ENCODE data around the gene NINL.

NINL gene

DNA sequence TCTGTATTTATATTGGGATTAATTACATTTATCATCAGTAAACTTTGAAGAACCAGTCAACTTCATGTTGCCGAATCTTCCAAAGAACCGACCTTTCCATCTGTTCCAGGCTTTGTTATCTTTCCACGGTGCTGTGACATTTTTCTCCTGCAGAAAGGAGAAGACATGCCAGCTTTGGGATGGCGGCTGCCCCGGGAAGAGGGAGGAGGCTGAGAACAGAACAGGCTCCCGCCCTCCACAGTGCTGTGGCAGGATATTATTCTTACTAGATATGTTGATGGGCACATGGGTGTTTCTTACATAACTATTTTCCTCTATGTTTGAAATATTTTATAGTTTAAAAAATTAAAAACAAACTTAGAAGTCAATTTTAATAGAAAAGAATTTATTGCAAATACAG lies 133.0 kb downstream of the NINL start:
- no peak overlapping the region for H3K4me2 ChIP-seq (ENCODE audit: low read length)
- H3K9me3 ChIP-seq (replicated peaks; ENCODE audit: low read length): no peaks in the 10 kb centered on the region
- no peak overlapping the region for H3K4me3 ChIP-seq (ENCODE audit: low read length)
- H3K4me1 ChIP-seq (ENCODE audit: control insufficient read depth, insufficient read depth, low read length): no peaks in the 10 kb centered on the region
- peaks cover 8% of the 10 kb centered on the region for H3K36me3 ChIP-seq (ENCODE audit: insufficient read depth, low read length)
- H3K27me3 ChIP-seq (ENCODE audit: control insufficient read depth, insufficient read depth, low read length): no peaks in the 10 kb centered on the region
- no peak overlapping the region for H3K9ac ChIP-seq (ENCODE audit: low read depth, low read length)

DNA sequence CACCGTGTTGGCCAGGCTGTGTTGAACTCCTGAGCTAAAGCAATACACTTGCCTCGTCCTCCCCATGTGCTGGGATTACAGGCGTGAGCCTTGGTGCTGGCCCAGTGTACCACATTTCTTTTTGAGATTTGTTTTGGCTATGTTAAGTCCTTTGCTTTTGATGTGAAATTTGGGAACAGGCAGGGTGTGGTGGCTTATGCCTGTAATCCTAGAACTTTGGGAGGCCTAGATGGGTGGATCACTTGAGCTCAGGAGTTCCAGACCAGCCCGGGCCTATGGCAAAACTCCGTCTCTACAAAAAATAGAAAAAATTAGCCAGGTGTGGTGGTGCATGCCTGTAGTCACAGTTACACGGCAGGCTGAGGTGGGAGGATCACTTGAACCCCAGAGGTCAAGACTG lies 137.7 kb downstream of the NINL start:
- Histone ChIP-seq H3K4me1 (ENCODE audit: control insufficient read depth, insufficient read depth, low read length) (no peaks in the 10 kb centered on the region), H3K36me3 (ENCODE audit: insufficient read depth, low read length) (peaks cover 16% of the 10 kb centered on the region), H3K9ac (ENCODE audit: low read depth, low read length) (no peak overlapping the region), H3K27me3 (ENCODE audit: control insufficient read depth, insufficient read depth, low read length) (no peaks in the 10 kb centered on the region), H3K4me3 (ENCODE audit: low read length) (no peak overlapping the region), H3K4me2 (ENCODE audit: low read length) (no peak overlapping the region), H3K9me3 (replicated peaks; ENCODE audit: low read length) (no peaks in the 10 kb centered on the region)

DNA sequence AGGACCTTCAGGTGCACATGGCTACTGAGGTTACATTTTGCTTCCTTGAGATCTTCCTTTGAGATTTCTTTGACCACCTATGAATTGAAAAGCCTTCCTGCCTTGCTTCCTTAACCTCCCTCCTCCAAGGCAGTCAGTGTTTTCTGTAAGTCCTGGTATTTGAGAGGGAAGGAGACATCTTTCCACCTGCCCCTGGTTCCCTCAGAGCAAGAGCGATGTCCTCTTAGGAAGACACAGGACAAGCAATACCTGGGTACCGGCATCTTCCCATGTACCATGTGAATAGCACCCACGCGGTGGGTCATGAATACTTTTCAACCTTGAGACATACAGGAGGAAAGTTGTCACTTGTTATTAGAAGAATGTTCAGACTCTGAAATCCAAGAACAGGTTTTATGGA lies 140.8 kb downstream of the NINL start:
- Histone ChIP-seq H3K36me3 (ENCODE audit: insufficient read depth, low read length) (peaks cover 11% of the 10 kb centered on the region), H3K9ac (ENCODE audit: low read depth, low read length) (no peak overlapping the region), H3K4me2 (ENCODE audit: low read length) (no peak overlapping the region), H3K9me3 (replicated peaks; ENCODE audit: low read length) (no peaks in the 10 kb centered on the region), H3K4me3 (ENCODE audit: low read length) (no peak overlapping the region), H3K4me1 (ENCODE audit: control insufficient read depth, insufficient read depth, low read length) (no peaks in the 10 kb centered on the region), H3K27me3 (ENCODE audit: control insufficient read depth, insufficient read depth, low read length) (no peaks in the 10 kb centered on the region)

DNA sequence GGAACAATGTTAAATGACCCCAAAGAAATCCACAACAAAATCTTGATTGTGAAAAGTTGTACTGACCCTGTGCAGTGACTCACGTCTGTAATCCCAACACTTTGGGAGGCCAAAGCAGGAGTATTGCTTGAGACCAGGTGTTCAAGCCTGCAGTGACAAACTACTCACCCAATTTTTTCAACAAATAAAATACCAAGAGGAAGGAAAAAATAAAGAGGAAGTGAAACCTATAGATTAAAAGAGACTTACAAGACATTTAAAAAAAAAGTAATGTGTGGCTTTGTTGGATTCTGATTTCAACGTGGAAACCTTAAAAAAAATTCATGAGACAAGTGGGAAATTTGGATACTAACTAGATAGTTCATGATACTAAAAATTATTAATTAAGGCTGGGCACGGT lies 146.0 kb downstream of the NINL start:
- no peaks in the 10 kb centered on the region for H3K4me1 ChIP-seq (ENCODE audit: control insufficient read depth, insufficient read depth, low read length)
- H3K4me2 ChIP-seq (ENCODE audit: low read length): no peak overlapping the region
- H3K27me3 ChIP-seq (ENCODE audit: control insufficient read depth, insufficient read depth, low read length): no peaks in the 10 kb centered on the region
- no peak overlapping the region for H3K4me3 ChIP-seq (ENCODE audit: low read length)
- no peaks in the 10 kb centered on the region for H3K36me3 ChIP-seq (ENCODE audit: insufficient read depth, low read length)
- H3K9me3 ChIP-seq (replicated peaks; ENCODE audit: low read length): no peaks in the 10 kb centered on the region
- no peak overlapping the region for H3K9ac ChIP-seq (ENCODE audit: low read depth, low read length)

DNA sequence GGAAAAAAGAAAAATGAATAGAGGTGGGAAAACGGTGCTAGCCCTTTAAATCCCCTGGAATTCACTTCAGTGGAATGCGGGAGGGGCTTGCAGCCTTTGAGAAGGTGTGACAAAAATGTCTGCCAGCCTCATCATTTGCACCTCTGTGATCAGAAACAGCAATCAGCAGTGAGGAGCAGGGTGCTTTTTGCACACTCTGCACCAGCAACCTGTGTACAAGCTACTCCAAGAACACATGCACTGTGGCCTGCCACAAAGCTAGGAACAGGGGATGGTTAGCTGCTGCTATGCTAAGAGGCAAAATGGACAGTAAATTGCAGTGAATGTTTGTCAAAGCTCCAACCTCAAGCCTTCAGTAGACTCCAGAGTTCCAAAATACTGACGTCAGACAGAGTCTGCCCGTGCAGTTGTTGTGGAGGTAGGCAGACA lies 148.2 kb downstream of the NINL start:
- Histone ChIP-seq H3K9ac (ENCODE audit: low read depth, low read length) (no peak overlapping the region), H3K27me3 (ENCODE audit: control insufficient read depth, insufficient read depth, low read length) (no peaks in the 10 kb centered on the region), H3K4me2 (ENCODE audit: low read length) (no peak overlapping the region), H3K4me3 (ENCODE audit: low read length) (no peak overlapping the region), H3K9me3 (replicated peaks; ENCODE audit: low read length) (no peaks in the 10 kb centered on the region), H3K36me3 (ENCODE audit: insufficient read depth, low read length) (no peaks in the 10 kb centered on the region), H3K4me1 (ENCODE audit: control insufficient read depth, insufficient read depth, low read length) (no peaks in the 10 kb centered on the region)

DNA sequence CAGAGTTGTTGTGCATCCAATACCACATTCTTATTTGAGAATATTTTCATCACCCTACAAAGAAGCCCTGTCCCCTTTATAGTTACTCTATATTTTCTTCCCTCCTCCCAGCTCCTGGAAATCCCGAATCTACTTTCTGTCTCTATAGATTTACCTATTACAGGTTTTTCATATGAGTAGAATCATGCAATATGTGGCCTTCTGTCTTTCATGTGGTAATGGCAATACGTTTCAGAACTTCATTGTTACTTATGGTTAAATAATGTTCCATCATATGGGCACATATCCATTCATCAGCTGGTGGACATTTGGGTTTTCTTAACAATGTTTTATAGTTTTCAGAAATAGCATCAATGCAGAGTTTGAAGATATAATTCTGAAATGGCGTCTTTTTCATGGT lies 160.8 kb downstream of the NINL start:
- no peak overlapping the region for H3K4me3 ChIP-seq (ENCODE audit: low read length)
- H3K27me3 ChIP-seq (ENCODE audit: control insufficient read depth, insufficient read depth, low read length): no peaks in the 10 kb centered on the region
- H3K4me2 ChIP-seq (ENCODE audit: low read length): no peak overlapping the region
- H3K4me1 ChIP-seq (ENCODE audit: control insufficient read depth, insufficient read depth, low read length): no peaks in the 10 kb centered on the region
- H3K9ac ChIP-seq (ENCODE audit: low read depth, low read length): no peak overlapping the region
- no peaks in the 10 kb centered on the region for H3K9me3 ChIP-seq (replicated peaks; ENCODE audit: low read length)
- peaks cover 4% of the 10 kb centered on the region for H3K36me3 ChIP-seq (ENCODE audit: insufficient read depth, low read length)

DNA sequence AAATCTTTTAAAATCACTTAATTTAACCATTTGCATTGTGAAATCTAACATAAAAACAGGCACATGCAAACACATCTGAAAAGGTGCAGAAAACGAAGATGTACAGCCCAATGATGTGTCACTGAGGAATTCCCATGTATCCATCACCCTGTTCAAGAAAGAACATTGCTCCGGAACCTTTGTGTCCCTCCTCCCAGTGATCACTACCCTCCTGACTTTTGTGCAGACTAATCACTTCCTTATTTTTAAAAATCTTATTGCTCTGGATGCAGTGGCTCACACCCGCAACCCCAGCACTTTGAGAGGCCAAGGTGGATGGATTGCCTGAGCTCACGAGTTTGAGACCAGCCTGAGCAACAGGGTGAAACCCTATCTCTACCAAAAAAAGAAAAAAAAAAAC lies 163.3 kb downstream of the NINL start:
- H3K4me1 ChIP-seq (ENCODE audit: control insufficient read depth, insufficient read depth, low read length): peaks cover 9% of the 10 kb centered on the region
- no peaks in the 10 kb centered on the region for H3K27me3 ChIP-seq (ENCODE audit: control insufficient read depth, insufficient read depth, low read length)
- H3K36me3 ChIP-seq (ENCODE audit: insufficient read depth, low read length): peaks cover 14% of the 10 kb centered on the region

DNA sequence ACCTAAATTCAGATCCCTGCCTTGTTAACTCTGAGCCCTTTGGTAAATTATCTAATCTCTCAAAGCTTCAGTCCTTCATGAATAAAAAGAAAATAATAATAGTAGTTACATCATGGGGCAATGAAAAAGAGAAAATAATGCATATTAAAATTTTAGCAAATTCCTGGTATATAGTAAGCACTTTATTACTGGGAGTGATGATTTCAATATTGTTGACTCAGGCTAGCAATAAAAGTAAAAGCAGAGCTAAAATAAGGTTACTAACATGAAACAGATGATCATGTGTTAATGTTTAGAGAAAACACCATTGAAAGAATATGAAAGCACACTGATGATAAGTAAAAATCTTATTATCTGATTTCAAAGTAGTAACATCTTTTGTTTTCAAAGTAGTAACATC lies 164.2 kb downstream of the NINL start:
- H3K36me3 ChIP-seq (ENCODE audit: insufficient read depth, low read length): peaks cover 14% of the 10 kb centered on the region
- H3K9me3 ChIP-seq (replicated peaks; ENCODE audit: low read length): no peaks in the 10 kb centered on the region
- H3K9ac ChIP-seq (ENCODE audit: low read depth, low read length): no peak overlapping the region
- no peak overlapping the region for H3K4me3 ChIP-seq (ENCODE audit: low read length)
- no peak overlapping the region for H3K4me2 ChIP-seq (ENCODE audit: low read length)
- peaks cover 9% of the 10 kb centered on the region for H3K4me1 ChIP-seq (ENCODE audit: control insufficient read depth, insufficient read depth, low read length)
- H3K27me3 ChIP-seq (ENCODE audit: control insufficient read depth, insufficient read depth, low read length): no peaks in the 10 kb centered on the region

More for the DNA sequence above, 163.3 kb downstream of the NINL start:
- no peak overlapping the region for H3K4me2 ChIP-seq (ENCODE audit: low read length)
- no peaks in the 10 kb centered on the region for H3K9me3 ChIP-seq (replicated peaks; ENCODE audit: low read length)
- no peak overlapping the region for H3K9ac ChIP-seq (ENCODE audit: low read depth, low read length)
- no peak overlapping the region for H3K4me3 ChIP-seq (ENCODE audit: low read length)

DNA sequence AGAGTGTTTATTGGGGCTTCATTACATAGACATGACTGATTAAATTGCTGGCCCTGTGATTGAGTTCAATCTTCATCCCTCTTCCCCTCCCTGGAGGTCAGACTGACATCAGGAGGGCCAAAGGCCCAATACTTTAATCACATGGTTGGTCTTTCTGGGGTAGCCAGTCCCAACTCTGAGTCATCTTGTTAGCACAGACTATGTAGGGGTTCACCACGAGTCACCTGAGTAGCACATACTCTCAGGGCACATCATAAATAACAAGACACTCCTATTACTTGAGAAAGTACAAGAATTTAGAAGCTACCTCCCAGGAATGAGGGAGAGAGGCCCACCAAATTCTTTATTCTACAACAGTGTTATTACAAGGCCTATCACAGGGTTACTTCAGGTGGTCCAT lies 166.6 kb downstream of the NINL start:
- peaks cover 17% of the 10 kb centered on the region for H3K36me3 ChIP-seq (ENCODE audit: insufficient read depth, low read length)

DNA sequence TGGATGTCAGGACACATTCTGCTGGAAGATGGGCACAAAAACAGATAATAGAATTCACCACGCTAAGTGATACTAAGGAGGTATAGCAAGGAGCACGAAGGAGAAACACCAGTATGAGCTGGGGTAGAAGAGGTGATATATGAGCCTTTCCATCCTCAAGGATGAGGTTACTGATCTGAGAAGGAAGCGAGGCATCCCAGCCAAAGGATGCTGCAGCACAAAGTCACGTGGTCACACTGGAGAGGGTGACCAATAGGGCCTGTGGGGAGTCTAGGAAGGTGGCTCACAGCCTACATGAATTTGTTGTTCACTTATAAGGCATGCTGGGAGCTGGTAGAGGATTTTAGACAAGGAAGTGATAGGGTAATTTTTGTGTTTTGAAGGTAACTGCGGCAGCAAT lies 176.4 kb downstream of the NINL start:
- H3K9me3 ChIP-seq (replicated peaks; ENCODE audit: low read length): no peaks in the 10 kb centered on the region
- H3K27me3 ChIP-seq (ENCODE audit: control insufficient read depth, insufficient read depth, low read length): no peaks in the 10 kb centered on the region
- peak overlapping the region; percentile 84 for H3K4me3 ChIP-seq (ENCODE audit: low read length)
- no peaks in the 10 kb centered on the region for H3K36me3 ChIP-seq (ENCODE audit: insufficient read depth, low read length)
- H3K4me2 ChIP-seq (ENCODE audit: low read length): peak overlapping the region; percentile 86
- H3K9ac ChIP-seq (ENCODE audit: low read depth, low read length): peak overlapping the region; percentile 87
- H3K4me1 ChIP-seq (ENCODE audit: control insufficient read depth, insufficient read depth, low read length): peaks cover 16% of the 10 kb centered on the region

More for the DNA sequence above, 166.6 kb downstream of the NINL start:
- Histone ChIP-seq H3K9ac (ENCODE audit: low read depth, low read length) (no peak overlapping the region), H3K9me3 (replicated peaks; ENCODE audit: low read length) (no peaks in the 10 kb centered on the region), H3K27me3 (ENCODE audit: control insufficient read depth, insufficient read depth, low read length) (no peaks in the 10 kb centered on the region), H3K4me3 (ENCODE audit: low read length) (no peak overlapping the region), H3K4me1 (ENCODE audit: control insufficient read depth, insufficient read depth, low read length) (peaks cover 9% of the 10 kb centered on the region), H3K4me2 (ENCODE audit: low read length) (no peak overlapping the region)

DNA sequence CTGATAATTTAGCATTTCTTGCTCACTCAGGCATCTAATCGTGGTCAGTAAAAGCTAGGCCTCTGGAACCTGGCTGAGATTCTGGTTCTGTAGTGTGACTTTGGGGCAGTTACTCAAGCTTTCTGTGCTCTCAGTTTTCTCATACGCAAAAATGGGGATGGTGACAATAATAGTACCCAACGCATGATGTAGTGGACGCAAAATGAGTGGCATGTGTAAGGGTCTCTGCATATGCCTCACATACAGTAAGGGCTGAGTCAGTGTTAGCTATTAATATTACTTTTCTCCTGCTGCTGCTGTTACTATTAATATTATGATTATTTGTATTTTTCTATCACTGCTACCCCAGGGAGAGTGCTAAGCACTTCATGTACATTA lies 177.2 kb downstream of the NINL start:
- H3K9ac ChIP-seq (ENCODE audit: low read depth, low read length): peak overlapping the region; percentile 87
- H3K36me3 ChIP-seq (ENCODE audit: insufficient read depth, low read length): no peaks in the 10 kb centered on the region
- H3K4me2 ChIP-seq (ENCODE audit: low read length): peak overlapping the region; percentile 86
- no peaks in the 10 kb centered on the region for H3K27me3 ChIP-seq (ENCODE audit: control insufficient read depth, insufficient read depth, low read length)
- H3K9me3 ChIP-seq (replicated peaks; ENCODE audit: low read length): peaks cover under 1% of the 10 kb centered on the region
- H3K4me1 ChIP-seq (ENCODE audit: control insufficient read depth, insufficient read depth, low read length): peaks cover 16% of the 10 kb centered on the region
- peak overlapping the region; percentile 84 for H3K4me3 ChIP-seq (ENCODE audit: low read length)

DNA sequence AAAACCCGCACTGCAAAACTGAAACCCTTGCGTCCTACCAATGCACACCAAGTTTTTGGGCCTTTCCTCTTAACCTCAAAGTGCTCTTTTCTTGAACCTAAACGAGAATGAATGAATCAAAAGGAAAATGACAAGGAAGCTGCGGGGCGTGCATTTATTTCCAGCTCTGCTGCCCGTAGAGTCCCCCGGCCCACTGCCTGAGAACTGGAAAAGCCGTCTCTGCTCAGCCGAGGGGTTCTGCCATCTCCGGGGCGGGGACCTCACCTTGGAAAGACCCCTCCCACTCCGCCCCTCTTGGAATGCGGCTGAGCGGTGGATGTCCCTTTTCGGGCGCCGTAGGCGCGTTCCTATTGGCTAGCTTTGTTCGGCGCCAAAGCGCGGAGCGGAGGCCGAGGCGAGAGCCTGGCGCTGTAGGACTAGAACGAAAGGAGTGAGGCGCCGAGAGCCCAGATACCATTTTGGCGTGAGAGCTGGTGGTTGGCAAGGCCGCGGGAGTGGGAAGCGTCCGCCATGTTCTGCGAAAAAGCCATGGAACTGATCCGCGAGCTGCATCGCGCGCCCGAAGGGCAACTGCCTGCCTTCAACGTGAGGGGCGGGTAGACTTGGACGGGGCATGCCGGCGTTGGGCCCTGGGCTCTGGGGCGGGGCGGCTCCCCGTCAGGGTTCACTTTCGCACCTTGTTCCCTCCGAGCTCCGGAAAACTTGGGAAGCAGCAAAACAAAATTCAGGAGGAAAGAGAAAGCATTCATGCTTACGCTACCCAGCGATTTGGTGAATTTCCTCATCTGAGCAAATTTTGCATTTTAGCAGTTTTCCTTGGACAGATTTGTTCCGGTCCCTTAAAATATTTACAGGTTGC lies 177.8 kb downstream of the NINL start, which contains the start of gene GINS1:
GINS1 (plus strand) TSS at position 363 of the 859 bp plus-strand sequence; CDS start at position 511, 148 bp downstream.
- Histone ChIP-seq H3K4me1 (ENCODE audit: control insufficient read depth, insufficient read depth, low read length) (peaks cover 16% of the 10 kb centered on the region), H3K4me3 (ENCODE audit: low read length) (peak within 1 kb of the TSS; percentile 84), H3K36me3 (ENCODE audit: insufficient read depth, low read length) (no peaks in the 10 kb centered on the region), H3K4me2 (ENCODE audit: low read length) (peak within 1 kb of the TSS; percentile 86), H3K9ac (ENCODE audit: low read depth, low read length) (peak within 1 kb of the TSS; percentile 87), H3K27me3 (ENCODE audit: control insufficient read depth, insufficient read depth, low read length) (no peaks in the 10 kb centered on the region), H3K9me3 (replicated peaks; ENCODE audit: low read length) (peaks cover 6% of the 10 kb centered on the region)

Measured in skeletal muscle satellite cell (primary cell).